Neural crest cell (in vitro differentiated cells): ENCODE results near the gene NDFIP1. TPM values are rescaled to one million over a fixed set of nuclear protein-coding genes. Genes with fewer than 3 reads are reported as not detected.

Experiments used
- DNase-seq: peaks from one replicate; pipeline ENCODE4 v3.0.0; 2021; ENCODE audit warnings: low read depth, mixed read lengths, low spot score
- H3K27ac Mint-ChIP-seq: one replicate; pipeline ENCODE4 v1.8.0; 2021; ENCODE audit warnings: mild to moderate bottlenecking, mixed read lengths; ENCODE audit not compliant: unreplicated experiment
- H3K27me3 Mint-ChIP-seq: 2 replicates; pipeline ENCODE4 v1.8.0; 2021; ENCODE audit warnings: low read depth, mild to moderate bottlenecking, mixed read lengths
- H3K36me3 Mint-ChIP-seq: 2 replicates; pipeline ENCODE4 v1.8.0; 2021; ENCODE audit warnings: low read depth, mild to moderate bottlenecking, mixed read lengths
- H3K4me1 Mint-ChIP-seq: 2 replicates; pipeline ENCODE4 v1.8.0; 2021; ENCODE audit warnings: mixed read lengths
- H3K4me3 Mint-ChIP-seq: one replicate; pipeline ENCODE4 v1.8.0; 2021; ENCODE audit warnings: mild to moderate bottlenecking, mixed read lengths
- H3K9me3 Mint-ChIP-seq: 2 replicates; pipeline ENCODE4 v1.8.0; 2021; ENCODE audit warnings: mixed read lengths
- total RNA-seq: library from RNA; stranded (reverse); gene quantifications from 2 replicates; pipeline ENCODE4 v1.2.1, GENCODE V29; 2021
- TF ChIP-seq, protein P1 (sequence below): fragments of 200-600 bp; sonication (generic); conservative IDR thresholded peaks from 2 replicates; pipeline ENCODE4 v1.5.0; 2021; ENCODE audit warnings: antibody characterized with exemption, mild to moderate bottlenecking

NDFIP1 gene
- total RNA-seq, 1 donor from 2014 or later: 43.4 TPM

DNA sequence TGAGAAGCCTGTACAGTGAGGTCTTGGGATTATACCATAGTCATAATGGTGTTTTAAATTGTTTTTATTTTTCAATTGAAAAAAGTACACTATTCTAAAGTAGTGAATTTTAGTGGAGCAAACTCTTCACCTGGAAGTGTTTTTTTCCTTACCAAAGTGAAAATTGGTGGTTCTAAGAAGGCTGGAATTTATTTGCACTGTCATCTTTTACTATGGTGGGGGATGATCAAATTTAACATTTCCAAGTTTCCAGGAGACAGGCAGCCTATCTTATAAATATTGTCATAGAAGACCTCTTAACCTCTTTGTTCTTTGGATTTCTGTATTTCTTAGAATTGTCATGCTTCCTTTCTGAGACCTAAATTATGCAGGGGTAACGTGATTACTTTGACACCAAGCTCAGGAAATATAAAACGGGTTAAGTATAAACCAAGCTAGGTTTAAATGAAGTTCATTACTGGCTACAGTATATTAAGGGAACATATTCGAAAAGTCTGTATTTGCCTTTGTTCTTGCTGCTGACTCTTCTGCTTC lies 20.2 kb downstream of the NDFIP1 start:
- Mint-ChIP-seq H3K9me3 (peaks cover 3% of the 10 kb centered on the region), H3K36me3 (peaks cover 7% of the 10 kb centered on the region), H3K4me3 (no peak overlapping the region), H3K4me1 (peaks cover 16% of the 10 kb centered on the region), H3K27me3 (no peaks in the 10 kb centered on the region), H3K27ac (no peak overlapping the region)
- TF ChIP-seq, protein P1, sequence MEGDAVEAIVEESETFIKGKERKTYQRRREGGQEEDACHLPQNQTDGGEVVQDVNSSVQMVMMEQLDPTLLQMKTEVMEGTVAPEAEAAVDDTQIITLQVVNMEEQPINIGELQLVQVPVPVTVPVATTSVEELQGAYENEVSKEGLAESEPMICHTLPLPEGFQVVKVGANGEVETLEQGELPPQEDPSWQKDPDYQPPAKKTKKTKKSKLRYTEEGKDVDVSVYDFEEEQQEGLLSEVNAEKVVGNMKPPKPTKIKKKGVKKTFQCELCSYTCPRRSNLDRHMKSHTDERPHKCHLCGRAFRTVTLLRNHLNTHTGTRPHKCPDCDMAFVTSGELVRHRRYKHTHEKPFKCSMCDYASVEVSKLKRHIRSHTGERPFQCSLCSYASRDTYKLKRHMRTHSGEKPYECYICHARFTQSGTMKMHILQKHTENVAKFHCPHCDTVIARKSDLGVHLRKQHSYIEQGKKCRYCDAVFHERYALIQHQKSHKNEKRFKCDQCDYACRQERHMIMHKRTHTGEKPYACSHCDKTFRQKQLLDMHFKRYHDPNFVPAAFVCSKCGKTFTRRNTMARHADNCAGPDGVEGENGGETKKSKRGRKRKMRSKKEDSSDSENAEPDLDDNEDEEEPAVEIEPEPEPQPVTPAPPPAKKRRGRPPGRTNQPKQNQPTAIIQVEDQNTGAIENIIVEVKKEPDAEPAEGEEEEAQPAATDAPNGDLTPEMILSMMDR: no peak
- DNase-seq: no peak

DNA sequence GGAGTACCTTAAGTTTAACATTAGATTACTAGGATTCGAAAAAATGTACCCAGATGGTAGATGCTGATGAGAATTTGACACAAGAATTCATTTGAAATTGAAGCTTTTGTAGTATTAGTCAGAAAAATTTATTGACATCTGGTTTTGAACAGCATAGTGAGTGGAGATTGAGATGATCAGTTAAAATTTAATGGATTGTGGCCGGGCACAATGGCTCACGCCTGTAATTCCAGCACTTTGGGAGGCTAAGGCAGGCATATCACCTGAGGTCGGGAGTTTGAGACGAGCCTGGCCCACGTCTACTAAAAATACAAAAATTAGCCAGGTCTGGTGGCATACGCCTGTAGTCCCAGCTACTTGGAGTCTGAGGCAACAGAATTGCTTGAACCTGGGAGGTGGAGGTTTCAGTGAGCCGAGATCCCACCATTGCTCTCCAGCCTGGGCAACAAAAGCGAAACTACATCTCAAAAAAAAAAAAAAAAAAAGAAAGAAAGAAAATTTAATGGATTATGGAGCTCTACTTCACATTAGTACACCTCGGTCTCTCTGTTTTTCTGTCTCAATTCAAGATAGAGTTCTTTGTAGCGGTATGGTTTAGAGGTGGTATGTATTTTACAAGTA lies 21.0 kb downstream of the NDFIP1 start:
- H3K27ac Mint-ChIP-seq: no peak overlapping the region

DNA sequence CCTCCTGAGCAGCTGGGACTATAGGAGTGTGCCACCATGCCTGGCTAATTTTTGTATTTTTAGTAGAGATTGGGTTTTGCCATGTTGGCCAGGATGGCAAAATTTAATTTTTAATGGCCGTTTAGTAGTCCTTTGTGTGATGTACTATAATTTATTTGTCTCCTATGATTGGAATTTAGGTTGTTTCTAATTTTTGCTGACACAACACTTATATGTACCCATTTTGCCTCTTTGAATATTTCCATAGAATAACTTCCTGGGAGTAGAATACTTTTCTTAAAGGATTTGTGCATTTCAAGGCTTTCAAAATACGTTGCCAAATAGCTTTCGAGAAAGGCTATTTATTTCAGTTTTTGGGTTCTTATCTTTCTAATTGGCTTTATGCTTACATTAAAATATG lies 22.8 kb downstream of the NDFIP1 start:
- Mint-ChIP-seq H3K36me3 (peaks cover 3% of the 10 kb centered on the region), H3K27ac (no peak overlapping the region), H3K4me3 (no peak overlapping the region), H3K4me1 (peaks cover 16% of the 10 kb centered on the region), H3K9me3 (no peaks in the 10 kb centered on the region), H3K27me3 (no peaks in the 10 kb centered on the region)
- TF ChIP-seq, protein P1: no peak
- no peak for DNase-seq

More for the DNA sequence above, 21.0 kb downstream of the NDFIP1 start:
- no peaks in the 10 kb centered on the region for H3K27me3 Mint-ChIP-seq
- H3K4me1 Mint-ChIP-seq: peaks cover 16% of the 10 kb centered on the region
- H3K4me3 Mint-ChIP-seq: no peak overlapping the region
- TF ChIP-seq, protein P1: no peak
- no peaks in the 10 kb centered on the region for H3K9me3 Mint-ChIP-seq
- no peak for DNase-seq
- peaks cover 2% of the 10 kb centered on the region for H3K36me3 Mint-ChIP-seq

DNA sequence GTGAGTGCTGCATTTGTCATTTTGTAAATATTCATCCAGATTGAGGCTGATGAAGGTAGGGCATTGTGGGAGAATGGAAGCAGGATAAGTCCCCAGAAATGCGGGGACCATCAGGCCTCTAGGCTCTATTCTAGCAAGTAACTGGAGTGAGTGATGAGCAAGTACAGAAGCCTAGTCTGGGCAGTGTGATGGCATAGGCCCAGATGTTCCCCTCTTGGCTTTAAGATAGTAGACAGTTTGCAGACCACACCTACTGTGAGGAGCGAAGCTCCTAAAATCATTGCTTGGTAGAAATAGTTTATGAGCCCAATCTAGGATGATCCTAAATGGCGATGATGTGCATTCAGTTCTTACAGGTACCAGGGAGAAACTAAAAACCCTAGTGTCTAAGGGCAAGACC lies 24.3 kb downstream of the NDFIP1 start:
- TF ChIP-seq, protein P1: no peak
- no peak overlapping the region for H3K27ac Mint-ChIP-seq
- H3K4me1 Mint-ChIP-seq: peaks cover 15% of the 10 kb centered on the region
- no peaks in the 10 kb centered on the region for H3K27me3 Mint-ChIP-seq
- no peaks in the 10 kb centered on the region for H3K9me3 Mint-ChIP-seq
- H3K36me3 Mint-ChIP-seq: peaks cover 3% of the 10 kb centered on the region
- no peak overlapping the region for H3K4me3 Mint-ChIP-seq
- DNase-seq: no peak

DNA sequence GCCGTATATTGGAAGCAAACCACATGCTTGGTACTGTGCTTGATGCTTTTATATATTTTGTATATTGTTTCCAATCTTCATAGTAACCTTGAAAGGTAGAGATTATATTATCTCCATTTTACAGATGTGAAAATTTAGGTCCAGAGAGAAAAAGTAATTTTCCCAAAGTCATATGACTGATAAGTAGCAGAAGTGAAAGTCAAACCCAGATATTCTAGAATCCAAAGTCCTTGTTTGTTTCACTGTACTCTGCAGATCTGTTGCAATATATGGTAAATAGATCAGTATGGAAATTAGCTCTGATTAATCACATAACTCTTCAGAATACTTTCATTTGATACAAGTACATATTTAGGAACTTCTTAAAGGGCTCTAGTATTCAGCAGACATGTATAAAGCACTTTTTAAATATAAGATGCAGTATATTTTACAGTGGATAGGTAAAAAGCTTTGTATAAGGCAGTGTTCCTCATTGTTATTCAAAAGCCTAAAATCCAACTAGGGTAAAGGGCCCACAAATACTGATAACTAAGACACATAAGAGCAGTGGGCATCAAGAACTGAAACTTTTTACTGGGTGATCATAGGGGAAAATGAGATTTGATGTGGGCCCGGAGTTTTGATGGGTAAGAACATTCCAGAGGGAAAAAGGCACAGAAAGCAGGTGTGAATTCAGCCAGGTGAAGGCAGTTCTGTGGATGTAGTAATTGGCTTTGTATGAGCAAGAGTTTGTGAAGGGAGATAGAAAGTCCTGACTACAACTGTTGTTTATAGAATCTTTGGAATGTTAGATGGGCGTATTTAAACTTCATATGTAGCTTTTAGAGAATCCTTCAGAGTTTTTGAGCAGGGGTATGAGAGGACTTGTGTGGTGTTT lies 25.0 kb downstream of the NDFIP1 start:
- DNase-seq: no peak
- no peak overlapping the region for H3K27ac Mint-ChIP-seq
- H3K27me3 Mint-ChIP-seq: no peaks in the 10 kb centered on the region
- H3K36me3 Mint-ChIP-seq: peaks cover 5% of the 10 kb centered on the region
- peaks cover 9% of the 10 kb centered on the region for H3K4me1 Mint-ChIP-seq
- H3K4me3 Mint-ChIP-seq: no peak overlapping the region
- H3K9me3 Mint-ChIP-seq: no peaks in the 10 kb centered on the region
- TF ChIP-seq, protein P1: no peak
